ENCODE measurements around the gene STARD10. TPM values are rescaled to one million over a fixed set of nuclear protein-coding genes. Genes with fewer than 3 reads are reported as not detected.

STARD10 gene
- total and polyA plus RNA-seq, 2 donors (not counting 3 experiments of a cell fraction or from before 2014, with no cell fraction given): 16.1 to 22.5 TPM

DNA sequence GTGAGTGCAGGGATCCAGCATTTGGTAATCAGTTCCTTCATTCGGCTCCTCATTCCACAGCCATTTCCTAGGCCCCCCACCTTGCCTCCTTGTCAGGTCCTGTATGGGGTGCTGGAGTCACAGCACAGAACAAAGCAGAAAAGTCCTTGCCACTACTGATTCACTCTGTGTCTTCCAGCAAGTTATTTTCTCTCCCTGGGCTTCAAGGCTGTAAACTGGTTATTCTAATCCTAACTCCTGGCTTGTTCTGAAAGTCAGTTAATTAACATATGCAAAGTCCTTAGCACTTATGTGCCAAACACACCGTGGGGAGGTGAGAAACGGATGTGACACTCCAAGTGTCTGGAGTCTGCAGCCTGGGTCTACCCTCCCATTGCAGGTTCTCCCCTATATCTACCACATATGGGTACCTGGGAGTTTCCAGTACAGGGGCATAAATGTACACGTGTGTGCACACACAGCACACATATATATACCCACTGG, 89.0 kb downstream of the STARD10 start:
- no peak for DNase-seq (ENCODE audit: low read depth, low spot score)

More for the DNA sequence above, 89.0 kb downstream of the STARD10 start:
- peaks cover 5 to 42% of the 10 kb centered on the region in 2 experiments for H3K36me3 ChIP-seq (ENCODE audit: control insufficient read depth in 2 of 2, extremely low read depth in 1 of 2, insufficient read depth in 2 of 2, low read length in 2 of 2)
- H3K79me2 ChIP-seq (ENCODE audit: control insufficient read depth, insufficient read depth, low read length): no peaks in the 10 kb centered on the region
- TF ChIP-seq POLR2A (IDR thresholded peaks at IDR 0.05; ENCODE audit: low read depth, low read length) (no peak), JUN (IDR thresholded peaks at IDR 0.05; ENCODE audit: borderline replicate concordance, insufficient read depth, insufficient read length, low read depth) (no peak), CTCF (IDR thresholded peaks at IDR 0.05; ENCODE audit: extremely low read depth in 1 of 2, insufficient read depth in 1 of 2, low read depth in 1 of 2, low read length in 2 of 2) (no peak), EZH2 (IDR thresholded peaks at IDR 0.05; ENCODE audit: borderline replicate concordance, low read depth, low read length, severe bottlenecking) (no peak), MAX (IDR thresholded peaks at IDR 0.05; ENCODE audit: insufficient read depth, insufficient read length) (no peak), MYC (IDR thresholded peaks at IDR 0.05; ENCODE audit: low read depth, low read length) (no peak), POLR2AphosphoS5 (IDR thresholded peaks at IDR 0.05; ENCODE audit: insufficient read depth, low read depth, low read length) (no peak), GATA2 (IDR thresholded peaks at IDR 0.05; ENCODE audit: insufficient read depth, insufficient read length, low read depth, low read length) (no peak), FOS (IDR thresholded peaks at IDR 0.05; ENCODE audit: borderline replicate concordance, insufficient read depth, low read length) (no peak)
- no peak overlapping the region for H3K4me2 ChIP-seq (ENCODE audit: insufficient read depth, low read length)
- no peaks in the 10 kb centered on the region for H3K9me3 ChIP-seq (replicated peaks; ENCODE audit: control insufficient read depth, insufficient read depth, low read length)
- ChIA-PET POLR2A (no interaction called here), CTCF (interaction anchor here (2.3 kb wide), 1 partner anchor 20 kb away, joined by 8 read pairs; no protein-coding TSS in a partner anchor)
- no peaks in the 10 kb centered on the region for H3K27me3 ChIP-seq (ENCODE audit: control insufficient read depth in 2 of 2, insufficient read depth in 2 of 2, low read length in 2 of 2)
- H3K9ac ChIP-seq (replicated peaks; ENCODE audit: extremely low read depth, insufficient read depth, low read length): no peak overlapping the region
- dilution Hi-C loops (cut with MboI; ENCODE audit: extremely low pct_ligation_motif_present, low sequenced_read_pairs): no loop called here
- BruUV-seq (replicated peaks): no TSS peak
- no peak overlapping the region for H3K27ac ChIP-seq (ENCODE audit: insufficient read depth, low read depth, low read length)
- no peak for FAIRE-seq
- intact Hi-C loops (cut with micrococcal nuclease): no loop called here
- no peak overlapping the region for H3K4me3 ChIP-seq (replicated peaks in 1 of 3; ENCODE audit: insufficient read depth in 1 of 3, low read depth in 1 of 3, low read length in 3 of 3)
- H4K20me1 ChIP-seq (replicated peaks; ENCODE audit: control insufficient read depth, extremely low read depth, insufficient read depth, low read length): no peaks in the 10 kb centered on the region
- no peaks in the 10 kb centered on the region for H3K9me1 ChIP-seq (replicated peaks; ENCODE audit: control insufficient read depth, extremely low read depth, insufficient read depth, low read length)
- H3K4me1 ChIP-seq (ENCODE audit: control insufficient read depth, extremely low read depth, insufficient read depth, low read length): no peaks in the 10 kb centered on the region
- no peak overlapping the region for H2AFZ ChIP-seq (ENCODE audit: low read depth, low read length)

Small RNA genes lying within 50 kb of the gene (microRNA-seq; reads per million reads assigned to microRNA genes)
- gene MIR4692 (ENCODE audit: borderline number of aligned reads, borderline replicate concordance): not detected

Small RNA genes lying within 50 kb of the gene (small RNA-seq; reads per million reads assigned to genes)
- not detected for gene MIR4692 (ENCODE audit: insufficient read depth, insufficient read length, low read depth, low replicate concordance)
- not detected for gene RF00019 (ENCODE audit: insufficient read depth, insufficient read length, low read depth, low replicate concordance)

Other genes with a start within 250 kb of the STARD10 start
- 14.3 and 14.8 TPM in 2 replicates for gene PDE2A, start 119.6 kb downstream of the STARD10 start, total RNA-seq
- gene PDE2A, start 119.6 kb downstream of the STARD10 start, polyA plus RNA-seq: 14.2 and 16.8 TPM in 2 replicates
- gene ARAP1, start 41.6 kb downstream of the STARD10 start, total RNA-seq: 66.2 and 78.3 TPM in 2 replicates
- 35.8 and 36.8 TPM in 2 replicates for gene ARAP1, start 41.6 kb downstream of the STARD10 start, polyA plus RNA-seq
- gene ATG16L2, start 20.4 kb upstream of the STARD10 start, total RNA-seq: 24.7 and 26.5 TPM in 2 replicates
- 30.5 TPM in 2 replicates for gene ATG16L2, start 20.4 kb upstream of the STARD10 start, polyA plus RNA-seq